GM19372 (cell line): ENCODE results near the gene ELAPOR2.
"Not testable (repeated sequence)": the region's sequence is repeated elsewhere in the genome, so short reads cannot be mapped to it uniquely, and the experiment has no call there.

Experiments
- ATAC-seq: cut with Tn5 transposase; IDR thresholded peaks from one replicate; pipeline ENCODE4 v1.9.1; 2021; ENCODE audit warnings: mild to moderate bottlenecking, low read depth, moderate library complexity; ENCODE audit not compliant: unreplicated experiment

Gene ELAPOR2

GRCh38 chr7:87044713-87045112, 14.7 kb downstream of the ELAPOR2 start:
- ATAC-seq: not testable (repeated sequence)

DNA sequence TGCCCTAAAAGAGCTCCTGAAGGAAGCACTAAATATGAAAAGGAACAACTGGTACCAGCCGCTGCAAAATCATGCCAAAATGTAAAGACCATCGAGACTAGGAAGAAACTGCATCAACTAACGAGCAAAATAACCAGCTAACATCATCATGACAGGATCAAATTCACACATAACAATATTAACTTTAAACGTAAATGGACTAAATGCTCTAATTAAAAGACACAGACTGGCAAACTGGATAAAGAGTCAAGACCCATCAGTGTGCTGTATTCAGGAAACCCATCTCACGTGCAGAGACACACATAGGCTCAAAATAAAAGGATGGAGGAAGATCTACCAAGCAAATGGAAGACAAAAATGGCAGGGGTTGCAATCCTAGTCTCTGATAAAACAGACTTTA, 17.9 kb downstream of the ELAPOR2 start:
- ATAC-seq: not testable (repeated sequence)

DNA sequence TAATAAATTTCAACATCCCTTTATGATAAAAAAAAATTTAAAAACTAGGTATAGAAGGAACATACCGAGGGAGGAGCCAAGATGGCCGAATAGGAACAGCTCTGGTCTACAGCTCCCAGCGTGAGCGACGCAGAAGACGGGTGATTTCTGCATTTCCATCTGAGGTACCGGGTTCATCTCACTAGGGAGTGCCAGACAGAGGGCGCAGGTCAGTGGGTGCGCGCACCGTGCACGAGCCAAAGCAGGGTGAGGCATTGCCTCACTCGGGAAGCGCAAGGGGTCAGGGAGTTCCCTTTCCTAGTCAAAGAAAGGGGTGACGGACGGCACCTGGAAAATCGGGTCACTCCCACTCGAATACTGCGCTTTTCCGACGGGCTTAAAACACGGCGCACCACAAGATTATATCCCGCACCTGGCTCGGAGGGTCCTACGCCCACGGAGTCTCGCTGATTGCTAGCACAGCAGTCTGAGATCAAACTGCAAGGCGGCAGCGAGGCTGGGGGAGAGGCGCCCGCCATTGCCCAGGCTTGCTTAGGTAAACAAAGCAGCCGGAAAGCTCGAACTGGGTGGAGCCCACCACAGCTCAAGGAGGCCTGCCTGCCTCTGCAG, 19.7 kb downstream of the ELAPOR2 start:
- not testable (repeated sequence) for ATAC-seq

GRCh38 chr7:87038993-87039690, 20.3 kb downstream of the ELAPOR2 start:
- no peak for ATAC-seq

- no peak for ATAC-seq
Observed at GRCh38 chr7:87036985-87037384, 22.5 kb downstream of the ELAPOR2 start.

GRCh38 chr7:87032604-87033339, 26.7 kb downstream of the ELAPOR2 start:
- no peak for ATAC-seq

DNA sequence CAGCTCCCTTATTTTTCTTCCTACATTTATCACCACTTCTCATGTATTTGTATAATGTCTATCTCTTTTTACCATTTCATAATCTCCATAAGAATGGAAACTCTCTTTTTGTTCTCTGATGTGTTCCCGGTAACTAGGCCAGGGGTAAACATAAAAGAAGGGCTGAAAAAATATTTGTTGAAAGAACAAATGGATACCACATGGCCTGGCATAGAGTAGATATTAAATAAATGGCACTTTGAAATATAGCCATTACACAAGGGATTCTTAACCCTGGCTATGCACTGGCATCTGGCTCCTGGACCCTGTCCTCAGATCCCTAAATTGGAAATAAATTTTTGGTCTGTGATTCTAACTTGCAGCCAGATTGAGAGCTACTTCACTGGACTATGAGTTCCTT, 30.4 kb downstream of the ELAPOR2 start:
- ATAC-seq: no peak

- ATAC-seq: no peak
Observed at GRCh38 chr7:87028636-87029035, 30.8 kb downstream of the ELAPOR2 start.

- peak; percentile 84 for ATAC-seq
Observed at GRCh38 chr7:87027900-87028299, 31.6 kb downstream of the ELAPOR2 start.

GRCh38 chr7:87021285-87021684, 38.2 kb downstream of the ELAPOR2 start:
- ATAC-seq: no peak

DNA sequence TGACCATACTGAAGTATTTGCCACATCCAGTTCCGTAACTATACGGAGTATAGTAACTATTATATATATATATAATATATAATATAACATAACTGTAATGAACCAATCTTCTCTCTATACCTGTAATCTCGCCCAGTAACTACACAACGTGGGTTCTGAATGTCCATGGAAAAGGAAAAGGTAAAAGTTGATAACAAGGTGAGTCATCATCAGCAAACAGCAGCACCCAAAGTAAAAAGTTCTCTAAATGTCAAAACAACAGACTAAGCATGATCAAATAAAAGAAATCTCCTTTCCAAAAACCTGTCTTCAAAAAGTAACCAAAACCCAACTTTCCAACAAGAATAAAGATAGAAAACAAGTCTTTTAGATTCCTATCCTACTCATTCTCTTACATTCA, 42.8 kb downstream of the ELAPOR2 start:
- no peak for ATAC-seq

DNA sequence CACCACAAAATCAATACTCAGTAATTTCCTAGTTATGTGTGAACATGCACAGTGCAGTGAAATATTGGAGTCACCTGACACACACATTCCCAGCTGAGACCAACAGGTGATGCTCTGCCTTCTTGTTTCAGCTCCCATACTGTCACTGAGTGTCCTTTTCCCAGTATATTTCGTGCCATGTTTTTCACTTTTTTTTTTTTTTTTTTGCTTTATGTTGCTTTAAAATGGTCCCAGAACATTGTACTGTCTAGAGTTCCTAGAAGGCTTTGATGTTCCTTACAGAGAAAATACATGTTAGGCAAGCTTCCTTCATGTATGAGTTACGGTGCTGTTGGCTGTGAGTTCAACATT, 45.6 kb downstream of the ELAPOR2 start:
- ATAC-seq: no peak

GRCh38 chr7:87013136-87013839, 46.2 kb downstream of the ELAPOR2 start:
- ATAC-seq: no peak
